Neural progenitor cell (in vitro differentiated cells): ENCODE results near the gene TSPAN18. TPM values are rescaled to one million over a fixed set of nuclear protein-coding genes. Genes with fewer than 3 reads are reported as not detected.

Source experiments
- DNase-seq: peaks from one replicate; pipeline ENCODE4 v3.0.0-alpha.2; 2016; ENCODE audit warnings: low spot score
- H2AFZ ChIP-seq: fragments of 200-600 bp; sonication (generic); replicated peaks from 2 replicates; pipeline ENCODE4 v1.6.1; 2016; ENCODE audit warnings: antibody characterized with exemption
- H3F3A ChIP-seq: fragments of 200-600 bp; sonication (generic); 2 replicates; pipeline ENCODE4 v1.6.1; 2016; ENCODE audit warnings: antibody characterized with exemption, low read depth
- H3K27ac ChIP-seq: fragments of 200-600 bp; sonication (generic); 2 replicates; pipeline ENCODE4 v1.5.1; 2016; ENCODE audit warnings: mild to moderate bottlenecking
- H3K27me3 ChIP-seq: fragments of 200-600 bp; sonication (generic); 2 replicates; pipeline ENCODE4 v1.6.1; 2016; ENCODE audit warnings: mild to moderate bottlenecking, moderate library complexity
- H3K36me3 ChIP-seq: fragments of 200-600 bp; sonication (generic); 2 replicates; pipeline ENCODE4 v1.5.1; 2016
- H3K4me1 ChIP-seq: fragments of 200-600 bp; sonication (generic); 2 replicates; pipeline ENCODE4 v1.6.1; 2016; ENCODE audit warnings: mixed run types
- H3K4me2 ChIP-seq: fragments of 200-600 bp; sonication (generic); 2 replicates; pipeline ENCODE4 v1.6.1; 2016
- H3K4me3 ChIP-seq: fragments of 200-600 bp; sonication (generic); 2 replicates; pipeline ENCODE4 v1.5.1; 2016
- H3K79me2 ChIP-seq: fragments of 200-600 bp; sonication (generic); 2 replicates; pipeline ENCODE4 v1.6.1; 2016; ENCODE audit warnings: low read depth
- H3K9ac ChIP-seq: fragments of 200-600 bp; sonication (generic); 2 replicates; pipeline ENCODE4 v1.6.1; 2016
- H3K9me3 ChIP-seq: fragments of 200-600 bp; sonication (generic); 2 replicates; pipeline ENCODE4 v1.5.1; 2016; ENCODE audit warnings: low read depth
- H4K20me1 ChIP-seq: fragments of 200-600 bp; sonication (generic); 2 replicates; pipeline ENCODE4 v1.6.1; 2016; ENCODE audit warnings: low read depth
- H3K27ac Mint-ChIP-seq: 3 replicates; pipeline ENCODE4 v1.8.0; 2021; ENCODE audit warnings: mixed read lengths
- H3K27me3 Mint-ChIP-seq: 2 replicates; pipeline ENCODE4 v1.8.0; 2022; ENCODE audit warnings: low read depth, mild to moderate bottlenecking, inconsistent platforms, moderate library complexity, mixed read lengths; ENCODE audit not compliant: insufficient read depth
- H3K36me3 Mint-ChIP-seq: 3 replicates; pipeline ENCODE4 v1.8.0; 2021; ENCODE audit warnings: mixed read lengths
- H3K4me1 Mint-ChIP-seq: 3 replicates; pipeline ENCODE4 v1.8.0; 2021; ENCODE audit warnings: mixed read lengths
- H3K4me3 Mint-ChIP-seq: 3 replicates; pipeline ENCODE4 v1.8.0; 2021; ENCODE audit warnings: mild to moderate bottlenecking, moderate library complexity, mixed read lengths
- H3K9me3 Mint-ChIP-seq: 3 replicates; pipeline ENCODE4 v1.8.0; 2020; ENCODE audit warnings: mixed read lengths
- EZH2 ChIP-seq: fragments of 200-600 bp; sonication (generic); IDR thresholded peaks from 2 replicates; pipeline ENCODE4 v1.6.1; 2017; ENCODE audit warnings: antibody characterized with exemption, mild to moderate bottlenecking, moderate library complexity
- EZH2phosphoT487 ChIP-seq: fragments of 200-600 bp; sonication (generic); IDR thresholded peaks from 2 replicates; pipeline ENCODE4 v1.6.1; 2017; ENCODE audit warnings: antibody characterized with exemption
- total RNA-seq: library from RNA; depleted of rRNA; stranded (reverse); fragments of >200 nt; gene quantifications from 2 replicates; pipeline ENCODE4 v1.2.3, GENCODE V29; 2015; ENCODE audit warnings: low replicate concordance
- TF ChIP-seq, protein P1 (sequence below): fragments of 200-600 bp; sonication (generic); IDR thresholded peaks from 2 replicates; pipeline ENCODE4 v1.5.1; 2017; ENCODE audit warnings: antibody characterized with exemption, mild to moderate bottlenecking

Gene TSPAN18
- total RNA-seq, 1 donor from 2014 or later: 16.5 TPM

DNA sequence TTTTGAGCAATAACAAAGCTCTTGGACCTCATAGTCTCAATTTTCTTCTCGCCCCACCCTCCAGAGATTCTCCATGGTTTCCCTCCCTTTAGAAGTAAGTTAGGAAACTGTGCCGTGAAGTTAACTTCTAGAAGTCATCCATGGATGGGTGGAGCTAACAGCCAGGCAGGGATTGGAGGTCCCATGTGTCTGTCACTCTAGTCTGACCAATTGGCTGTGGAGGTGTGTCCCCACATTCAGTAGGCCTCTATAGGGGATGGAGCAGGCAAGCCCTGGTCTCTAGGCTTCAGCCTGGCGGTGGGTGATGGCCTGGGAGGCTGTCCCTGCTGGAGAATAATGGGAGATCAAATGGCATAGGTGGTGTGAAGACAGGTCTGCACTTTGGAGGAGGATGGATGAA is 173.2 kb downstream of the TSPAN18 start:
- H3K9me3 ChIP-seq: peaks cover 4% of the 10 kb centered on the region
- no peak overlapping the region for H3K27ac ChIP-seq
- peaks cover 3% of the 10 kb centered on the region for H3K36me3 ChIP-seq
- no peak overlapping the region for H3K9ac ChIP-seq
- no peak overlapping the region for H3K4me2 ChIP-seq
- H3K27me3 ChIP-seq: peaks cover 3% of the 10 kb centered on the region
- DNase-seq: peak; percentile 34
- H3K36me3 Mint-ChIP-seq: peaks cover 27% of the 10 kb centered on the region
- no peak overlapping the region for H3K4me3 ChIP-seq
- no peaks in the 10 kb centered on the region for H3K4me1 ChIP-seq
- no peak overlapping the region for H2AFZ ChIP-seq
- peaks cover 12% of the 10 kb centered on the region for H4K20me1 ChIP-seq
- peaks cover 13% of the 10 kb centered on the region for H3K4me1 Mint-ChIP-seq
- no peaks in the 10 kb centered on the region for H3K9me3 Mint-ChIP-seq
- peaks cover 10% of the 10 kb centered on the region for H3F3A ChIP-seq
- no peak for TF ChIP-seq EZH2phosphoT487
- TF ChIP-seq EZH2: no peak
- TF ChIP-seq, protein P1, sequence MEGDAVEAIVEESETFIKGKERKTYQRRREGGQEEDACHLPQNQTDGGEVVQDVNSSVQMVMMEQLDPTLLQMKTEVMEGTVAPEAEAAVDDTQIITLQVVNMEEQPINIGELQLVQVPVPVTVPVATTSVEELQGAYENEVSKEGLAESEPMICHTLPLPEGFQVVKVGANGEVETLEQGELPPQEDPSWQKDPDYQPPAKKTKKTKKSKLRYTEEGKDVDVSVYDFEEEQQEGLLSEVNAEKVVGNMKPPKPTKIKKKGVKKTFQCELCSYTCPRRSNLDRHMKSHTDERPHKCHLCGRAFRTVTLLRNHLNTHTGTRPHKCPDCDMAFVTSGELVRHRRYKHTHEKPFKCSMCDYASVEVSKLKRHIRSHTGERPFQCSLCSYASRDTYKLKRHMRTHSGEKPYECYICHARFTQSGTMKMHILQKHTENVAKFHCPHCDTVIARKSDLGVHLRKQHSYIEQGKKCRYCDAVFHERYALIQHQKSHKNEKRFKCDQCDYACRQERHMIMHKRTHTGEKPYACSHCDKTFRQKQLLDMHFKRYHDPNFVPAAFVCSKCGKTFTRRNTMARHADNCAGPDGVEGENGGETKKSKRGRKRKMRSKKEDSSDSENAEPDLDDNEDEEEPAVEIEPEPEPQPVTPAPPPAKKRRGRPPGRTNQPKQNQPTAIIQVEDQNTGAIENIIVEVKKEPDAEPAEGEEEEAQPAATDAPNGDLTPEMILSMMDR: no peak
- no peak overlapping the region for H3K4me3 Mint-ChIP-seq
- H3K79me2 ChIP-seq: no peaks in the 10 kb centered on the region
- peaks cover 7% of the 10 kb centered on the region for H3K27me3 Mint-ChIP-seq
- H3K27ac Mint-ChIP-seq: no peak overlapping the region

DNA sequence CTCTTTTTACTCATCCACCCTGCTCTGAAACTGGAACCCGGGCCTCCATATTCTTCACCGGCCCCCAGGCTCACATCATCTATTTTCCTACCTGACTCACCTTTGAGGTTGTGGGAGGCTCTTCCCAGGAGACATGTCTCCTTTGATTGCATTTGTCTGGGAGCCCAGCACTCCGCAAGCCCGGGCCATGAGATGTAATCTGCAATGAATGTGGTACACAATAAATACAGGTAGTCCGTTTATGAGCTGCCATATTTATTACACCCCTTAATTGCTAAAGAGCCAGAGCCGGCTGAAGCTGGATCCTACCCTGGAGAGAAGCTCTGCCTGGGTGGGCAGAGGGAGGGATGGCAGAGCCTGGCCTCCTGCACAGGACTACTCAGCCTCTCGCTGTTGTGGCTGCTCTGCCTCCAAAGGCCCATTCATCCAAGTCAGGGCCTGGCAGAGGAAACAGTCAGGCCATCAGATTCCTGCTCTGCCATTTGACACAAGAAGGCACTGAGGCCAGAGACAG is 174.4 kb downstream of the TSPAN18 start:
- no peak overlapping the region for H3K4me2 ChIP-seq
- peaks cover 21% of the 10 kb centered on the region for H4K20me1 ChIP-seq
- H3K79me2 ChIP-seq: no peaks in the 10 kb centered on the region
- DNase-seq: no peak
- peaks cover 4% of the 10 kb centered on the region for H3K9me3 ChIP-seq
- no peaks in the 10 kb centered on the region for H3K27me3 ChIP-seq
- Mint-ChIP-seq H3K4me1 (peaks cover 21% of the 10 kb centered on the region), H3K4me3 (no peak overlapping the region), H3K36me3 (peaks cover 27% of the 10 kb centered on the region), H3K27ac (no peak overlapping the region), H3K9me3 (no peaks in the 10 kb centered on the region), H3K27me3 (peaks cover 7% of the 10 kb centered on the region)
- H3K4me3 ChIP-seq: no peak overlapping the region
- H3F3A ChIP-seq: peaks cover 10% of the 10 kb centered on the region
- no peak overlapping the region for H2AFZ ChIP-seq
- peaks cover 6% of the 10 kb centered on the region for H3K4me1 ChIP-seq
- no peak overlapping the region for H3K9ac ChIP-seq
- H3K27ac ChIP-seq: no peak overlapping the region
- H3K36me3 ChIP-seq: peaks cover 3% of the 10 kb centered on the region
- no peak for TF ChIP-seq EZH2
- TF ChIP-seq, protein P1: no peak
- TF ChIP-seq EZH2phosphoT487: no peak

DNA sequence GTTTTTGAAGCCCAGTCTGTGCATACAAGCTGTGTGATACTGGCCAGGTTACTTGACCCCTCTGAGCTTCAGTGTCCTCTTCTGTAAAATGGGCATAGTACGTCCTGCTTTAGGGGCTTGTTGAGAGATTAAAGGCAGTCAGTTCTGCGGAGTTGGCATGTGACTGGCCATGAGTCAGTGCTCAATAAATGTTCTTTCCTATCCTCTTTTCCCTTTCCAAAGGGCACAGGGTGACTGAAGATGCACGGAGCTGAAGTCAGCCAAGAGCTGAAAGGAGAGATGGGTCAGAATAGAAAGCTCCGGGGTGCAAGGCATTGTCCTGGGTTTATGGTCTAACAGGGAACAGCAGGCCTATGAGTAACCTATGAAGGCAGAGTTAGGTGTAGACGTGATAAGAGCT is 175.0 kb downstream of the TSPAN18 start:
- peaks cover 27% of the 10 kb centered on the region for H3K36me3 Mint-ChIP-seq
- Histone ChIP-seq H3K79me2 (no peaks in the 10 kb centered on the region), H3K4me1 (peaks cover 6% of the 10 kb centered on the region), H3F3A (peaks cover 10% of the 10 kb centered on the region), H3K4me3 (no peak overlapping the region), H3K4me2 (no peak overlapping the region), H3K27ac (no peak overlapping the region), H4K20me1 (peaks cover 21% of the 10 kb centered on the region), H3K9ac (no peak overlapping the region), H2AFZ (no peak overlapping the region), H3K36me3 (peaks cover 3% of the 10 kb centered on the region), H3K27me3 (no peaks in the 10 kb centered on the region), H3K9me3 (peaks cover 4% of the 10 kb centered on the region)
- TF ChIP-seq EZH2phosphoT487: no peak
- no peak for TF ChIP-seq EZH2
- TF ChIP-seq, protein P1: no peak
- H3K9me3 Mint-ChIP-seq: no peaks in the 10 kb centered on the region
- H3K27me3 Mint-ChIP-seq: peaks cover 7% of the 10 kb centered on the region
- DNase-seq: no peak
- H3K4me3 Mint-ChIP-seq: no peak overlapping the region
- H3K27ac Mint-ChIP-seq: no peak overlapping the region
- peaks cover 25% of the 10 kb centered on the region for H3K4me1 Mint-ChIP-seq
